Mammary epithelial cell (primary cell): ENCODE results near the gene TMPRSS13.

Experiments
- CTCF ChIP-seq, 2 donors: IDR thresholded peaks in 1 of 2; conservative IDR thresholded peaks in 1 of 2; 2 replicates each; pipeline ENCODE4 v1.5.1; 2011 to 2012; ENCODE audit warnings: inconsistent platforms in 2 of 2, low read length in 2 of 2, mild to moderate bottlenecking in 2 of 2, control low read depth in 1 of 2, low read depth in 1 of 2; ENCODE audit not compliant: insufficient read depth in 1 of 2; ENCODE audit errors: extremely low read depth in 1 of 2
- EZH2 ChIP-seq: IDR thresholded peaks from 2 replicates; pipeline ENCODE4 v1.6.1; 2012; ENCODE audit warnings: low read length, inconsistent platforms, borderline replicate concordance

GRCh38 chr11:117913736-117914397 lies 15.3 kb downstream of the TMPRSS13 start:
- TF ChIP-seq CTCF (conservative IDR thresholded peaks at IDR 0.05 in 1 of 2, IDR thresholded peaks at IDR 0.05 in 1 of 2; ENCODE audit: extremely low read depth in 1 of 2, insufficient read depth in 1 of 2, low read depth in 1 of 2, low read length in 2 of 2) (no peak), EZH2 (no peak)
